Kidney epithelial cell (primary cell): ENCODE measurements around the gene CCDC81. TPM values are rescaled to one million over a fixed set of nuclear protein-coding genes. Genes with fewer than 3 reads are reported as not detected.

Source experiments
- DNase-seq: peaks from one replicate; pipeline ENCODE4 v3.0.0-alpha.2; 2010; ENCODE audit warnings: low read depth
- H3K27me3 ChIP-seq: 2 replicates; pipeline ENCODE4 v1.6.0; 2011; ENCODE audit warnings: low read length; ENCODE audit not compliant: control insufficient read depth, insufficient read depth
- H3K36me3 ChIP-seq: 2 replicates; pipeline ENCODE4 v1.5.1; 2011; ENCODE audit warnings: low read length; ENCODE audit not compliant: control insufficient read depth, insufficient read depth
- H3K4me3 ChIP-seq: 2 replicates; pipeline ENCODE4 v1.5.1; 2011; ENCODE audit warnings: low read depth, mild to moderate bottlenecking, control low read depth, low read length
- total RNA-seq: library from RNA; depleted of rRNA; stranded (reverse); fragments of >200 nt; gene quantifications from 2 replicates; pipeline ENCODE4 v1.2.3, GENCODE V29; 2015
- TF ChIP-seq, protein P1 (sequence below): IDR thresholded peaks from 2 replicates; pipeline ENCODE4 v1.5.1; 2011; ENCODE audit warnings: mild to moderate bottlenecking, moderate library complexity, low read length, control low read depth, inconsistent platforms; ENCODE audit not compliant: insufficient read depth, poor library complexity, severe bottlenecking

Gene CCDC81
- total RNA-seq, 1 donor from 2014 or later: not detected

- DNase-seq: no peak
- Histone ChIP-seq H3K36me3 (no peaks in the 10 kb centered on the region), H3K27me3 (no peaks in the 10 kb centered on the region), H3K4me3 (no peak overlapping the region)
- TF ChIP-seq, protein P1, sequence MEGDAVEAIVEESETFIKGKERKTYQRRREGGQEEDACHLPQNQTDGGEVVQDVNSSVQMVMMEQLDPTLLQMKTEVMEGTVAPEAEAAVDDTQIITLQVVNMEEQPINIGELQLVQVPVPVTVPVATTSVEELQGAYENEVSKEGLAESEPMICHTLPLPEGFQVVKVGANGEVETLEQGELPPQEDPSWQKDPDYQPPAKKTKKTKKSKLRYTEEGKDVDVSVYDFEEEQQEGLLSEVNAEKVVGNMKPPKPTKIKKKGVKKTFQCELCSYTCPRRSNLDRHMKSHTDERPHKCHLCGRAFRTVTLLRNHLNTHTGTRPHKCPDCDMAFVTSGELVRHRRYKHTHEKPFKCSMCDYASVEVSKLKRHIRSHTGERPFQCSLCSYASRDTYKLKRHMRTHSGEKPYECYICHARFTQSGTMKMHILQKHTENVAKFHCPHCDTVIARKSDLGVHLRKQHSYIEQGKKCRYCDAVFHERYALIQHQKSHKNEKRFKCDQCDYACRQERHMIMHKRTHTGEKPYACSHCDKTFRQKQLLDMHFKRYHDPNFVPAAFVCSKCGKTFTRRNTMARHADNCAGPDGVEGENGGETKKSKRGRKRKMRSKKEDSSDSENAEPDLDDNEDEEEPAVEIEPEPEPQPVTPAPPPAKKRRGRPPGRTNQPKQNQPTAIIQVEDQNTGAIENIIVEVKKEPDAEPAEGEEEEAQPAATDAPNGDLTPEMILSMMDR: no peak
These were observed 84.3 kb downstream of the CCDC81 start for GRCh38 chr11:86459002-86459385.

- Histone ChIP-seq H3K36me3 (no peaks in the 10 kb centered on the region), H3K4me3 (no peak overlapping the region), H3K27me3 (no peaks in the 10 kb centered on the region)
- TF ChIP-seq, protein P1: no peak
- DNase-seq: peak; percentile 88
These were observed 85.2 kb downstream of the CCDC81 start for GRCh38 chr11:86459682-86460460.

GRCh38 chr11:86460461-86461385, 86.0 kb downstream of the CCDC81 start:
- H3K36me3 ChIP-seq: no peaks in the 10 kb centered on the region
- DNase-seq: no peak
- TF ChIP-seq, protein P1: no peak
- H3K27me3 ChIP-seq: no peaks in the 10 kb centered on the region
- no peak overlapping the region for H3K4me3 ChIP-seq

DNA sequence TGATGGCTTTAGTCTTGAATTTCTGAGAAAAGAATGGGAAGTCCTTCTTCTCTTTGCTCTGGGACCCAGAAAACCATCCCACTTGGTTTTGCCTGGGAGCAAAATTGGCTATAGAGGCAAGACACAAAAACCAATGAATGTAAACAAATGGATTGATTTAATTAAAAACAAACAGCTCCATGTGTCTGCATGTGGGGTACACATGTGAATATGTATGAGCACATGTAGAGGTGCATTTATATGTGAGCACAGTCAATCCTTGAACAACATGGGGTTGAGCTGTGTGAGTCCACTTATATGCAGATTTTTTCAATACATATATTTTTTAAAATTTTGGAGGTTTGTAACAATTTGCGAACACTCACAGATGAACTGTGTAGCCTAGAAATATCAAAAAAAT, 87.2 kb downstream of the CCDC81 start:
- TF ChIP-seq, protein P1: no peak
- no peak overlapping the region for H3K4me3 ChIP-seq
- H3K27me3 ChIP-seq: no peaks in the 10 kb centered on the region
- DNase-seq: no peak
- H3K36me3 ChIP-seq: no peaks in the 10 kb centered on the region

DNA sequence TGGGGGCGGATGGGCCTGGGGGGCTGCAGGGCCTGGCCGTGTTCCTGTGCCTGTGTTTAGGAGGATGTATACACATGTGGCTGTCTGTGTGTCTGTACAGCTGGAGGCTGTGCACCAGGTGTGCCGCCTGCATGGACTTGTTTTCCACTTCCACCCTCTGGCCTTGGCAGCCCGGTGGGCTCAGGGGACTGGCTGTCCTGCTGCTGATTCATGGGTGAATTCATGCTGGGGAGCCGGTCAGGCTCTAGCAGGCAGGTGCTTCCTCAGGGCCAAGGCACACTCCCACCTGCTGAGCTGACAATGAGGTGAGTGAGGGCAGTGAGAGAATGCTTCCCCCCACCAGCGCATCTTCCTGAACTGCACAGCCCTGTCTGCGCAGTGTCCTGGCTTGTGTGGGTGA, 88.4 kb downstream of the CCDC81 start:
- Histone ChIP-seq H3K27me3 (no peaks in the 10 kb centered on the region), H3K36me3 (no peaks in the 10 kb centered on the region), H3K4me3 (no peak overlapping the region)
- no peak for DNase-seq
- TF ChIP-seq, protein P1: no peak
